Transverse colon (tissue), 3 donors: ENCODE data around the gene POLRMT.

Experiments
- POLR2A ChIP-seq: fragments of 450-650 bp; IDR thresholded peaks from one replicate; pipeline ENCODE4 v1.6.1; 2016; ENCODE audit warnings: antibody characterized with exemption, mild to moderate bottlenecking, moderate library complexity
- TF ChIP-seq, protein P1 (sequence below), 5 experiments: fragments of 200-600 bp in 3 of 5; fragments of 450-650 bp in 2 of 5; sonication (generic) in 3 of 5; IDR thresholded peaks; 1 replicate in 2 of 5; 2 replicates in 3 of 5; pipeline ENCODE4 v1.5.1; 2016 to 2017; ENCODE audit warnings: antibody characterized with exemption in 5 of 5, inconsistent platforms in 3 of 5, mild to moderate bottlenecking in 2 of 5, moderate library complexity in 1 of 5

DNA sequence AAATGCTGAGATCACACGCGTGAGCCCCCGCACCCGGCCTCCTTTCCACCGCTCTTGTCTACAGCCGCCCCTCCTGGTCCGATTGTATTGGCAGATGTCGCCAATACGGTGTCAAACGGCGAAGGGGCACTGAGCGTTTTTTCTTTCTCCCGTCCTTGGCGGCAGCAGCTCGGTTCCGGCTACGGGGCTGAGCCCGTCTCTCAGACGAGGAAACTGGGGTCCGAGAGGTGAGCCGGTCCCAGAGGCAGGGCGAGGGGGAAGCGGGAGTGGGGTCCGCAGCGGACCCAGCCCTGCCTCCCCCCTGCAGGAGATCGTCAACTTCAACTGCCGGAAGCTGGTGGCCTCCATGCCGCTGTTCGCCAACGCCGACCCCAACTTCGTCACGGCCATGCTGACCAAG is 20.4 kb downstream of the POLRMT start:
- no peak for TF ChIP-seq POLR2A
- TF ChIP-seq, protein P1, sequence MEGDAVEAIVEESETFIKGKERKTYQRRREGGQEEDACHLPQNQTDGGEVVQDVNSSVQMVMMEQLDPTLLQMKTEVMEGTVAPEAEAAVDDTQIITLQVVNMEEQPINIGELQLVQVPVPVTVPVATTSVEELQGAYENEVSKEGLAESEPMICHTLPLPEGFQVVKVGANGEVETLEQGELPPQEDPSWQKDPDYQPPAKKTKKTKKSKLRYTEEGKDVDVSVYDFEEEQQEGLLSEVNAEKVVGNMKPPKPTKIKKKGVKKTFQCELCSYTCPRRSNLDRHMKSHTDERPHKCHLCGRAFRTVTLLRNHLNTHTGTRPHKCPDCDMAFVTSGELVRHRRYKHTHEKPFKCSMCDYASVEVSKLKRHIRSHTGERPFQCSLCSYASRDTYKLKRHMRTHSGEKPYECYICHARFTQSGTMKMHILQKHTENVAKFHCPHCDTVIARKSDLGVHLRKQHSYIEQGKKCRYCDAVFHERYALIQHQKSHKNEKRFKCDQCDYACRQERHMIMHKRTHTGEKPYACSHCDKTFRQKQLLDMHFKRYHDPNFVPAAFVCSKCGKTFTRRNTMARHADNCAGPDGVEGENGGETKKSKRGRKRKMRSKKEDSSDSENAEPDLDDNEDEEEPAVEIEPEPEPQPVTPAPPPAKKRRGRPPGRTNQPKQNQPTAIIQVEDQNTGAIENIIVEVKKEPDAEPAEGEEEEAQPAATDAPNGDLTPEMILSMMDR (IDR thresholded peaks at IDR 0.05) = no peak
